Astrocyte of the spinal cord (primary cell): Measurements from ENCODE around the gene SH2D6.
"Not testable (repeated sequence)": the region's sequence is repeated elsewhere in the genome, so short reads cannot be mapped to it uniquely, and the experiment has no call there.

ENCODE experiments used
- DNase-seq: peaks from one replicate; pipeline ENCODE4 v3.0.0; 2011; ENCODE audit warnings: low read depth, low spot score
- H3K4me3 ChIP-seq: 2 replicates; pipeline ENCODE4 v1.5.1; 2011; ENCODE audit warnings: low read depth, mild to moderate bottlenecking, low read length, moderate library complexity
- CTCF ChIP-seq: IDR thresholded peaks from 2 replicates; pipeline ENCODE4 v1.5.1; 2012; ENCODE audit warnings: low read depth, mild to moderate bottlenecking, low read length, inconsistent platforms
- in situ Hi-C: cut with HindIII; loops from 2 replicates; pipeline ENCODE4 v1.10.0; 2017; ENCODE audit warnings: low sequenced_read_pairs

Gene SH2D6

GRCh38 chr2:85378257-85378656 is 40.3 kb upstream of the SH2D6 start:
- no peak for TF ChIP-seq CTCF
- H3K4me3 ChIP-seq = no peak overlapping the region
- no peak for DNase-seq
- in situ Hi-C loops = no loop called here

GRCh38 chr2:85380048-85380447 is 38.5 kb upstream of the SH2D6 start:
- no peak overlapping the region for H3K4me3 ChIP-seq
- DNase-seq = no peak
- in situ Hi-C loops = no loop called here
- no peak for TF ChIP-seq CTCF

GRCh38 chr2:85383151-85383550 is 35.4 kb upstream of the SH2D6 start:
- H3K4me3 ChIP-seq, DNase-seq, in situ Hi-C loops: not testable (repeated sequence)

- in situ Hi-C loops = no loop called here
- no peak for DNase-seq
- no peak for TF ChIP-seq CTCF
- no peak overlapping the region for H3K4me3 ChIP-seq
These were observed 34.7 kb upstream of the SH2D6 start for GRCh38 chr2:85383850-85384249.

- no peak overlapping the region for H3K4me3 ChIP-seq
- DNase-seq = no peak
- TF ChIP-seq CTCF = no peak
- in situ Hi-C loops = no loop called here
These were observed 32.8 kb upstream of the SH2D6 start for GRCh38 chr2:85385746-85386145.

GRCh38 chr2:85387754-85388153 is 30.8 kb upstream of the SH2D6 start:
- no peak for TF ChIP-seq CTCF
- no peak for DNase-seq
- H3K4me3 ChIP-seq = no peak overlapping the region
- in situ Hi-C loops = no loop called here

- H3K4me3 ChIP-seq = no peak overlapping the region
- in situ Hi-C loops = no loop called here
- DNase-seq = no peak
- no peak for TF ChIP-seq CTCF
These were observed 29.5 kb upstream of the SH2D6 start for GRCh38 chr2:85388878-85389538.
